Fibroblast of pulmonary artery (primary cell): Measurements from ENCODE around the gene CLSTN2.

Source experiments
- DNase-seq: peaks from one replicate; pipeline ENCODE4 v3.0.0-alpha.2; 2010; ENCODE audit warnings: low read depth
- H3K4me3 ChIP-seq: replicated peaks from 2 replicates; pipeline ENCODE4 v1.5.1; 2011; ENCODE audit warnings: low read depth, mild to moderate bottlenecking, control low read depth, low read length, moderate library complexity
- CTCF ChIP-seq: IDR thresholded peaks from 2 replicates; pipeline ENCODE4 v1.5.1; 2011; ENCODE audit warnings: mild to moderate bottlenecking, control low read depth, low read length, inconsistent platforms; ENCODE audit errors: missing control alignments

CLSTN2 gene

GRCh38 chr3:140472306-140473020, 537.5 kb downstream of the CLSTN2 start:
- H3K4me3 ChIP-seq: no peak overlapping the region
- DNase-seq: no peak
- no peak for TF ChIP-seq CTCF

GRCh38 chr3:140487566-140487965, 552.6 kb downstream of the CLSTN2 start:
- no peak for DNase-seq
- no peak for TF ChIP-seq CTCF
- H3K4me3 ChIP-seq: no peak overlapping the region

GRCh38 chr3:140493271-140493670, 558.3 kb downstream of the CLSTN2 start:
- no peak overlapping the region for H3K4me3 ChIP-seq
- TF ChIP-seq CTCF: no peak
- no peak for DNase-seq

- no peak for DNase-seq
- no peak overlapping the region for H3K4me3 ChIP-seq
- TF ChIP-seq CTCF: no peak
Measured at GRCh38 chr3:140494970-140495369, 560.0 kb downstream of the CLSTN2 start.

GRCh38 chr3:140497331-140497730, 562.3 kb downstream of the CLSTN2 start:
- no peak for DNase-seq
- no peak overlapping the region for H3K4me3 ChIP-seq
- no peak for TF ChIP-seq CTCF

GRCh38 chr3:140499114-140499757, 564.3 kb downstream of the CLSTN2 start:
- no peak overlapping the region for H3K4me3 ChIP-seq
- peak; percentile 7 for DNase-seq
- no peak for TF ChIP-seq CTCF

GRCh38 chr3:140500473-140500872, 565.5 kb downstream of the CLSTN2 start:
- no peak for TF ChIP-seq CTCF
- no peak for DNase-seq

More at GRCh38 chr3:140500473-140500872, 565.5 kb downstream of the CLSTN2 start:
- no peak overlapping the region for H3K4me3 ChIP-seq
